H1 (cell line): ENCODE results near the gene VAPA.

Experiments used
- ASH2L ChIP-seq: fragments of 200-600, 300-600 bp; sonication (generic); IDR thresholded peaks from one replicate; pipeline ENCODE4 v1.7.1; 2017; ENCODE audit warnings: low read length
- ATF3 ChIP-seq: IDR thresholded peaks from 2 replicates; pipeline ENCODE4 v1.6.1; 2011; ENCODE audit warnings: low read depth, mild to moderate bottlenecking, low read length; ENCODE audit not compliant: insufficient read depth
- CTCF ChIP-seq, 3 experiments: IDR thresholded peaks; 1 replicate in 2 of 3; 2 replicates in 1 of 3; pipeline versions ENCODE4 v1.5.1 to v1.6.1; 2011; ENCODE audit warnings: low read length in 3 of 3, mild to moderate bottlenecking in 3 of 3, inconsistent platforms in 2 of 3, low read depth in 1 of 3, moderate library complexity in 1 of 3; ENCODE audit not compliant: insufficient read depth in 1 of 3; ENCODE audit errors: control extremely low read depth in 1 of 3
- EGR1 ChIP-seq: IDR thresholded peaks from 2 replicates; pipeline ENCODE4 v1.6.1; 2011; ENCODE audit warnings: low read depth, low read length, borderline replicate concordance
- EZH2 ChIP-seq: fragments of 200-600 bp; sonication (generic); IDR thresholded peaks from 2 replicates; pipeline ENCODE4 v1.7.1; 2012; ENCODE audit warnings: low read depth, mild to moderate bottlenecking, moderate library complexity, low read length, inconsistent platforms; ENCODE audit not compliant: severe bottlenecking
- KDM1A ChIP-seq: fragments of 200-600, 300-600 bp; sonication (generic); IDR thresholded peaks from 2 replicates; pipeline ENCODE4 v1.7.1; 2016; ENCODE audit warnings: mild to moderate bottlenecking, low read length, borderline replicate concordance
- POLR2A ChIP-seq, 2 experiments: IDR thresholded peaks; 1 replicate in 1 of 2; 2 replicates in 1 of 2; pipeline ENCODE4 v1.6.1; 2011; ENCODE audit warnings: low read depth in 2 of 2, low read length in 2 of 2, mild to moderate bottlenecking in 2 of 2; ENCODE audit errors: control extremely low read depth in 1 of 2
- POLR2AphosphoS5 ChIP-seq: IDR thresholded peaks from 2 replicates; pipeline ENCODE4 v1.6.1; 2011; ENCODE audit warnings: low read depth, low read length
- RFX5 ChIP-seq: IDR thresholded peaks from 2 replicates; pipeline ENCODE4 v1.6.1; 2011; ENCODE audit warnings: low read depth, low read length, improper control_type of control experiment, borderline replicate concordance
- RNF2 ChIP-seq: fragments of 200-900, 300-1000 bp; sonication (generic); IDR thresholded peaks from 2 replicates; pipeline ENCODE4 v1.7.1; 2016; ENCODE audit warnings: borderline replicate concordance, low read depth, mild to moderate bottlenecking, antibody characterized with exemption, low read length; ENCODE audit not compliant: poor library complexity, severe bottlenecking; ENCODE audit errors: missing control alignments
- SIN3A ChIP-seq, 2 experiments: IDR thresholded peaks in 1 of 2; conservative IDR thresholded peaks in 1 of 2; 2 replicates each; pipeline ENCODE4 v1.6.1; 2011 to 2012; ENCODE audit warnings: low read length in 2 of 2, improper control_type of control experiment in 1 of 2, low read depth in 1 of 2, mild to moderate bottlenecking in 1 of 2
- SP1 ChIP-seq: IDR thresholded peaks from 2 replicates; pipeline ENCODE4 v1.6.1; 2011; ENCODE audit warnings: low read depth, low read length
- SUZ12 ChIP-seq: fragments of 200-600 bp; sonication (generic); IDR thresholded peaks from 2 replicates; pipeline ENCODE4 v1.6.1; 2012; ENCODE audit warnings: mild to moderate bottlenecking, inconsistent platforms, low read length, moderate library complexity, mixed read lengths
- YY1 ChIP-seq: IDR thresholded peaks from 2 replicates; pipeline ENCODE4 v1.6.1; 2011; ENCODE audit warnings: low read depth, mild to moderate bottlenecking, low read length

- TF ChIP-seq CTCF (IDR thresholded peaks at IDR 0.05; ENCODE audit: control extremely low read depth in 1 of 3, insufficient read depth in 1 of 3, low read depth in 1 of 3, low read length in 3 of 3) (no peak), ATF3 (no peak), EZH2 (no peak), SIN3A (conservative IDR thresholded peaks at IDR 0.05 in 1 of 2, IDR thresholded peaks at IDR 0.05 in 1 of 2; ENCODE audit: low read depth in 1 of 2, low read length in 2 of 2) (no peak), RFX5 (no peak), POLR2A (IDR thresholded peaks at IDR 0.05; ENCODE audit: control extremely low read depth in 1 of 2, low read depth in 2 of 2, low read length in 2 of 2) (no peak), POLR2AphosphoS5 (no peak), SP1 (no peak), ASH2L (no peak), RNF2 (no peak), YY1 (no peak), SUZ12 (no peak), EGR1 (no peak), KDM1A (no peak)
These were observed 16.7 kb upstream of the VAPA start for GRCh38 chr18:9897129-9897528.
